ENCODE results near the gene SIMC1.
"Not testable (repeated sequence)": the region's sequence is repeated elsewhere in the genome, so short reads cannot be mapped to it uniquely, and the experiment has no call there.

DNA sequence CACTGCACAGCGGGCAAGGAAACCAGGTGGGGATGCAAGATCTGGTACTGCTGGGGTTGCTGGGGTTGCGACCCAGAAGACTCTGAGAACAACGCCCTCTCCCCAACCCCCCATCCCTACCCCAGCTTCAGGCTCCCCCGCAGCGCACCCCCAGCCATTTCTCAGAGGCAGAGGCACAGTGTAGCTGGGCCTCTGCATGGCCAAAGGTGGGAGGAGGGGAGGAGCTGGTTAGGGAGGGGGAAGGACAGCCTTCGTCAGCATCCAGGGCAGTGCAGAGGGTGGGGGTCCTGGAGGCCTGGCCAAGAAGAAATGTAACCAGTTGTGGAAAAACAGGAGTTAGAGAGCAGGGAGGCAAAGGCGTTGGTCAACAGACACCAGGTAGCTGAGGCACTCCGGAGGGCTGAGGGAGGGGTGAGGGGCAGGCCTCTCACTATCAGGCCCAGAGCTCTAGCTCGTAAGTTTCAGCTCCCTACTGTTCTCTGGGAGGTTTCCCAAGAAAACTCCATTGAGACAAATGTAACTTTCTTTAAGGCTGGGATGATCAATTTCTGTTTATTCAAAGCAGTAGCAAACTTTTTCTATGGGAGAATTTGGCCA, 38.3 kb upstream of the SIMC1 start:
- not testable (repeated sequence) for TF ChIP-seq EZH2 (IDR thresholded peaks at IDR 0.05; ENCODE audit: low read length, missing control alignments); CTCF (conservative IDR thresholded peaks at IDR 0.05 in 1 of 2, IDR thresholded peaks at IDR 0.05 in 1 of 2; ENCODE audit: low read depth in 1 of 2, low read length in 2 of 2)

Measured in fibroblast of lung (primary cell).